HG02798 (cell line): ENCODE measurements around the gene LAP3.
"Not testable (repeated sequence)": the region's sequence is repeated elsewhere in the genome, so short reads cannot be mapped to it uniquely, and the experiment has no call there.

Experiments
- ATAC-seq: cut with Tn5 transposase; IDR thresholded peaks from one replicate; pipeline ENCODE4 v1.9.1; 2021; ENCODE audit warnings: mild to moderate bottlenecking; ENCODE audit not compliant: unreplicated experiment, poor library complexity

The LAP3 gene

GRCh38 chr4:17561195-17561909 lies 15.6 kb upstream of the LAP3 start:
- no peak for ATAC-seq

DNA sequence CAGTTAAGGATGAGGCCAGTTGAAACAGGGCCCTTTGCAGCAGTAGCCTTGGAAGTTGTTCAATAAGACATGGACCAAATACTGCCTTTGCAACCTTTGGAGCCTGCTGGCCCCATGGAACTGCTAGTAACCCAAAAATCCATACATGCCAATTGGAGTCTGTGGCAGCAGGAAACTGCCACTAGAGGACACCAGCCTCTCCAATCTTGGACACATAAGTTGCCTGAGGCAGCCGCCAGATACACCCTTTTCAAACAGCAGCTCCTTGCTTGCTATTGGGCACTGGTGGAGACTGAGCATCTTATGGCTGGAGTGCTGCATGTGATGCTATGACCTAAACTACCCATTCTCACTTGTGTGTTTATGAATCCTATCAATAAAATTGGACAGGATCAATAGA lies 14.8 kb upstream of the LAP3 start:
- no peak for ATAC-seq

DNA sequence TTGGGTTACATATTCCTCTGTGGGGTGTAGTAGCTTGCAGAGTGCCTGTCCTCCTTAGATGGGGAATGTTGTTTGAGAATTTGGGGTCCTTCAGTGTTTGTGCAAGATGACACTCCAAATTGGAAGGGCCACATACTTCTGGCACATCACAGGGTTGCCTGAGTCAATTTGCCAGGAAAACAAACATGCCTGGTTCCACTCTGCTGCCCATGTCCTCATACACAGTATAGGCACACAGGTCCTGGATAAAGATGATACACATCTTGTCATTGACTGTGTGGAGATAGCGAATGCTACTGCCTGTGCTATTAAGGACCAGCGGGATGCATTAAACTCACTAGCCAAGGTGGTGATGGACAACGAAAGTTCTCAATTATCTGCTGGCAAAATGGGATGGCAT lies 11.2 kb upstream of the LAP3 start:
- ATAC-seq, result no peak

GRCh38 chr4:17567271-17567670 lies 9.7 kb upstream of the LAP3 start:
- ATAC-seq, result no peak

DNA sequence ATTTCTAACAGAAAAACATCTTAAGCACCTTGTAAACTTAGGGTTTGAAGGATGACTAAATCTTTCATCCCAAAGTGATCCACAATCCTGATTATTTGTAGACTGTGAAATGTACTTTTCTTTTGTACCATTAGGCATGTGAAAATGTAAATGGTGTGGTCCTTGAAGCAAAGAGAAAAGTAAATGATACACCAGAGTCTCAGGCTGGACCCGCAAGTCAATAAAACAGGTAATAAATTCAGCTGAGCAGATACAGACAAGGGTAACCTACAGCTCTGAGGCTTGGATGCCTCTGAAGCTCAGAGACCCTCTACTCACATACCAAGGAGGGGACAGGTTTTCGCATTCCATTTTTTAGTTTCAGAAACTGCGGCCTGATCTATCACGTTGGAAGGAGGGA lies 2.8 kb upstream of the LAP3 start:
- no peak for ATAC-seq

GRCh38 chr4:17575177-17575576 lies 1.8 kb upstream of the LAP3 start:
- not testable (repeated sequence) for ATAC-seq

DNA sequence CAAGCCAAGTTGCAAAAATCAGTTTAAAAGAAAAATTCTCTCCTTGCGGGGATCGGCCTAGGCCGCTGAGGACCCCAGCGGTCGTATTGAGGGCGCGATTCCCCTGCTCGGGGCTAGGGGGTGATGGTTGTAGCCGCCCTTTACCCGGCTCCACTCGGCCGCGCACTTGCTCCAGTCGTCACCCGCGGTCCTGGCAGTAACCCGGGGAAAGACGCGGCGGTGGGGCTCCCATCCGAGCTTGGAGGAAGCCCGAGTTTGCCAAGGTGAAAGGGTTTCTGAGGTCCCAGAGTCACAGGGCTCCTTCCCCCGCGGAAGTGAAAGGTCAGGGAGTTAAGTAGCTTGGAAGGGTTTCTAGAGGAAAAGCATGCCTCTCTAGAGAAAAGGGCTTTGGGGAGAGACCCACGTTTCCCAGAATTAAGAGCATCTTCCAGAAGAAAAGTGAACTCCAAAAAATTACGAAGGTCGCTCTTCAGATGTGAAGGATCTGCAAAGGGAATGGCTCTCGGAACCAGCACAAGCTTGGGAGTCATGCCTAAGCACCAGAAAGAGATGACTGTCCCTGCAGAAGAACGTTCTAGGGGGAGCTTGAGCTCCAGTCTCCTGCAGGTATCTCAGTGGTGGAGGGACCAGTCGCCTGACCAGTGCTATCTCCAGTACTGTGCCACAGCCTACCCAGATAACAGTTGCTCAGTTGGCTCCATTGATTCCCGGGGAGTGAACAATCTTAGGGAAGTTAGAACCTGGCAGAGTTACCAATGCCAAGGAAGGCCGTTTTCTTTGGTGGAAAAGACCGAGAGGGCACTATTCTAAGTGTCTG lies 875 bp downstream of the LAP3 start:
- peak; percentile 14 for ATAC-seq

GRCh38 chr4:17578482-17578891 lies 1.5 kb downstream of the LAP3 start:
- ATAC-seq, result peak; percentile 28

- ATAC-seq, result no peak
Measured at GRCh38 chr4:17580969-17581368, 4.0 kb downstream of the LAP3 start.

GRCh38 chr4:17583276-17583675 lies 6.3 kb downstream of the LAP3 start:
- no peak for ATAC-seq

GRCh38 chr4:17583941-17584340 lies 6.9 kb downstream of the LAP3 start:
- ATAC-seq, result no peak

GRCh38 chr4:17584521-17585213 lies 7.7 kb downstream of the LAP3 start:
- ATAC-seq, result no peak

- ATAC-seq, result no peak
Measured at GRCh38 chr4:17587094-17587822, 10.3 kb downstream of the LAP3 start.

- ATAC-seq, result no peak
Measured at GRCh38 chr4:17589355-17589754, 12.4 kb downstream of the LAP3 start.

GRCh38 chr4:17595471-17596005 lies 18.5 kb downstream of the LAP3 start:
- ATAC-seq, result peak; percentile 88

- ATAC-seq, result no peak
Measured at GRCh38 chr4:17597517-17597916, 20.5 kb downstream of the LAP3 start.

DNA sequence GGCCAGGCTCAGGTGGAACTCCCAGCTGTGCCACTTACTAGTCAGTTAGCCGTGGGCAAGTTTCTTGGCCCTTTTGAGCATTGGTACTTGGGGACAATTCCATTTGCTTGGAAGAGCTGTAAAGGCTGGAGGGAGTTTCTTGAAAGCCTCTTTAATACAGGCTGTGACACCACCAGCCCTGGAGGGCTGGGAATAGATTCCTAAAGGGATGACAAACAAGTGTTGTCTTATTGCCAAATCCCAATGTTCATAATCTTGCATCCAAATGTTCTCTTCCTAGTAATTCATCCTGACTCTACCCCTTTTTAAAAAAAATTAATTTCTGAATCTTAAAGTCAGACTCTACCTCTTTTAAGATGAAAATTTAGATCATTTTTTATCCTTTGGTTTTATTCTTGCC lies 22.8 kb downstream of the LAP3 start:
- no peak for ATAC-seq

DNA sequence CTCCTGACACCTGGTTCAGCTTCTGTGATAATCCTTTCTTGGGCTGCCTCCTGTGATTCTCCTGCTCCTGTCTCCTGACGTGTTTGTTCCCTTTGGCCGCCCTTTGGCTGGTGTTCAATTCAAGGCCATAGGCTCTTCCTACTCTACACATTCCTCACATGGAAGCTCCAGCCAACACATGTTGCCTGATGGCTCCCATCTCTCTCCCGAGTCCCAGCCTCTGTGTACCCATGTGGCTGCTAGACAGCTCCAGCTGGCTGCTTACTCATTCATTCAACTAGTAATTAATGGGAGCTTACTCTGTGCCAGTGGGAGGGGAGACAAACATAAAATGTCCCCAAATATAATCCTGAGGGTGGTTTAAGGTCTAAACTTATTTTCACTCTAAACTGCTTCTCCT lies 28.2 kb downstream of the LAP3 start:
- ATAC-seq, result no peak

- ATAC-seq, result peak; percentile 55
Measured at GRCh38 chr4:17613761-17614415, 36.9 kb downstream of the LAP3 start.
